ENCODE results near the gene CNNM2. TPM values are rescaled to one million over a fixed set of nuclear protein-coding genes. Genes with fewer than 3 reads are reported as not detected.

CNNM2 gene
- total RNA-seq, 1 experiment from 2014 or later: 23.5 TPM

GRCh38 chr10:102964713-102965112, 46.6 kb downstream of the CNNM2 start (continued):
- TF ChIP-seq HMGXB4 (CRISPR knock-in tag; IDR thresholded peaks at IDR 0.05) (no peak), ETV6 (CRISPR knock-in tag; IDR thresholded peaks at IDR 0.05) (no peak), ZNF121 (CRISPR knock-in tag; IDR thresholded peaks at IDR 0.05) (no peak)

GRCh38 chr10:102965311-102965851, 47.3 kb downstream of the CNNM2 start:
- no peaks in the 10 kb centered on the region for H3K4me1 Mint-ChIP-seq
- H3K4me3 Mint-ChIP-seq: no peak overlapping the region
- H3K27ac Mint-ChIP-seq: no peak overlapping the region
- DNase-seq (ENCODE audit: low spot score) (no peak), ATAC-seq (no peak)
- TF ChIP-seq ATF6 (CRISPR knock-in tag; IDR thresholded peaks at IDR 0.05) (no peak), ATF2 (CRISPR knock-in tag; IDR thresholded peaks at IDR 0.05; ENCODE audit: borderline replicate concordance, low read depth) (no peak)
- no peaks in the 10 kb centered on the region for H3K36me3 Mint-ChIP-seq
- no peaks in the 10 kb centered on the region for H3K9me3 Mint-ChIP-seq
- no peaks in the 10 kb centered on the region for H3K27me3 Mint-ChIP-seq (ENCODE audit: low read depth)
- CTCF ChIA-PET: interaction anchor here (1.0 kb wide), 1 partner anchor 47 kb away, joined by 3 read pairs; the partner anchor contains the start of gene CNNM2
- POLR2A ChIA-PET: no interaction called here

GRCh38 chr10:102967123-102967522, 49.0 kb downstream of the CNNM2 start:
- H3K9me3 Mint-ChIP-seq: no peaks in the 10 kb centered on the region
- ChIA-PET CTCF (no interaction called here), POLR2A (no interaction called here)
- H3K27ac Mint-ChIP-seq: no peak overlapping the region
- ATAC-seq (no peak), DNase-seq (ENCODE audit: low spot score) (no peak)
- H3K4me1 Mint-ChIP-seq: no peaks in the 10 kb centered on the region
- no peak for TF ChIP-seq MXD4 (CRISPR knock-in tag; IDR thresholded peaks at IDR 0.05; ENCODE audit: borderline replicate concordance)
- no peak for TF ChIP-seq ZBTB43 (CRISPR knock-in tag; IDR thresholded peaks at IDR 0.05)
- no peak for TF ChIP-seq NFYB (CRISPR knock-in tag; conservative IDR thresholded peaks at IDR 0.05; ENCODE audit: low read depth)
- no peak for TF ChIP-seq E2F1 (CRISPR knock-in tag; IDR thresholded peaks at IDR 0.05)
- TF ChIP-seq PRDM15 (CRISPR knock-in tag; IDR thresholded peaks at IDR 0.05): no peak
- TF ChIP-seq CREM (CRISPR knock-in tag; IDR thresholded peaks at IDR 0.05): no peak
- no peak for TF ChIP-seq USF1 (CRISPR knock-in tag; IDR thresholded peaks at IDR 0.05)
- TF ChIP-seq ZSCAN18 (CRISPR knock-in tag; IDR thresholded peaks at IDR 0.05): no peak
- TF ChIP-seq E2F5 (CRISPR knock-in tag; IDR thresholded peaks at IDR 0.05): no peak
- TF ChIP-seq ZNF512 (CRISPR knock-in tag; IDR thresholded peaks at IDR 0.05; ENCODE audit: borderline replicate concordance): no peak
- H3K36me3 Mint-ChIP-seq: no peaks in the 10 kb centered on the region
- H3K4me3 Mint-ChIP-seq: no peak overlapping the region
- H3K27me3 Mint-ChIP-seq (ENCODE audit: low read depth): no peaks in the 10 kb centered on the region

Data from WTC11 (cell line).